Ectodermal cell (in vitro differentiated cells): ENCODE data around the gene TAAR6.
"Not testable (repeated sequence)": the region's sequence is repeated elsewhere in the genome, so short reads cannot be mapped to it uniquely, and the experiment has no call there.

Source experiments
- H3K27ac ChIP-seq: 2 replicates; pipeline ENCODE4 v1.7.0; 2013; ENCODE audit warnings: mild to moderate bottlenecking, low read depth, low read length; ENCODE audit not compliant: insufficient read depth, poor library complexity, severe bottlenecking
- H3K27me3 ChIP-seq: 2 replicates; pipeline ENCODE4 v1.7.0; 2013; ENCODE audit warnings: mild to moderate bottlenecking, low read length; ENCODE audit not compliant: insufficient read depth, control insufficient read depth, poor library complexity, severe bottlenecking
- H3K36me3 ChIP-seq: one replicate; pipeline ENCODE4 v1.7.0; 2013; ENCODE audit warnings: low read length; ENCODE audit not compliant: control insufficient read depth, insufficient read depth
- H3K4me1 ChIP-seq: one replicate; pipeline ENCODE4 v1.7.0; 2013; ENCODE audit warnings: low read length; ENCODE audit not compliant: control insufficient read depth, insufficient read depth
- H3K4me3 ChIP-seq: 2 replicates; pipeline ENCODE4 v1.7.0; 2013; ENCODE audit warnings: low read depth, low read length, control low read depth; ENCODE audit not compliant: insufficient read depth
- H3K9me3 ChIP-seq: 2 replicates; pipeline ENCODE4 v1.7.0; 2013; ENCODE audit warnings: mild to moderate bottlenecking, low read length, moderate library complexity; ENCODE audit not compliant: control insufficient read depth
- WGBS, 2 experiments: methylation state at CpG; one replicate each; pipeline ENCODE4 v1.1.7; 2013; ENCODE audit warnings: missing lambda C conversion rate in 2 of 2; 5-methylcytosine and 5-hydroxymethylcytosine counted together

TAAR6 gene

DNA sequence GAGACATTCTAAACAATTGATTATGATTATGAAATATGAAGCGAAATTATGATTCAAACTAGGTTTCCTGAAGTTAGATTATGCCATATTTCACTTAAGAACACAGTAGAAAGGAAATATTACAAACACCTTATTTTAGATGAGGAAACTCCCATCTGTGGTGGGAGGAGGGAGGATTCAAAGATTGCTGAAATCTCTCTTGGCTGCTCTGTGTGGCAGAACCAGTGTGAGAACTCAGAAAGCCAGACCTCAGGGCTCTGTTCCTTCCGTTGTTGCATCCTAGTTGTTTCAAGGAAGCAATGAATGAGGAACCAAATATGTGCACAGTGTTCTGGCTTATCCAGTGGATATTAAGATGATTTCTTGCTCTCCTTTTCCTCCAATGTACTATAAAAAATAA lies 17.3 kb downstream of the TAAR6 start:
- H3K36me3 ChIP-seq = no peaks in the 10 kb centered on the region
- H3K4me1 ChIP-seq = no peaks in the 10 kb centered on the region
- WGBS, 2 experiments = 92 to 95% methylated on average over 1 of the region's 2 CpGs
- H3K4me3 ChIP-seq = no peak overlapping the region
- no peaks in the 10 kb centered on the region for H3K27me3 ChIP-seq
- no peak overlapping the region for H3K27ac ChIP-seq
- H3K9me3 ChIP-seq = no peaks in the 10 kb centered on the region

DNA sequence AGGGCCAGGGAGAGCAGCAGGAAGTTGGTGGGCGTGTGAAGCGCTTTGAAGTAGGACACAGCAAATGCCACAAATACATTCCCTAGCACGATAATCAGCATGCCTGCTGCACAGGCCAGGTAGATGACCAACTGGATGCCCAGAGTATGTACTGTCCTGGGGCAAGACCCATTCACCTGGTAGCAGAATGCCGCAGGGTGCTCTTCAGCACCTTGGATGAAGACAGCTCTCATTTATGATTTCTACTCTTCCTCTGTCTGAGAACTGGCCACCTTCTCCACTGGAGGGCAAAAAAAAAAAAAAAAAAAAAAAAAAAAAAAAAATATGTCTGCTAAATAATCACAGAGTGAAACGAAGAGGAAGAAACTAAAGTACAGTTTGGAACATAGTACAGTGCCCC lies 19.3 kb downstream of the TAAR6 start, which contains the start of gene TAAR5:
Gene TAAR5, minus strand, starts transcription at position 288 of the 400 bp plus-strand sequence. Its CDS starts 55 bp downstream, at position 233.
- no peaks in the 10 kb centered on the region for H3K36me3 ChIP-seq
- no peak within 1 kb of the TSS for H3K27ac ChIP-seq
- no peaks in the 10 kb centered on the region for H3K27me3 ChIP-seq
- no peak within 1 kb of the TSS for H3K4me3 ChIP-seq
- H3K4me1 ChIP-seq = no peaks in the 10 kb centered on the region
- no peaks in the 10 kb centered on the region for H3K9me3 ChIP-seq
- 93 to 94% methylated on average over 5 of the region's 5 CpGs for WGBS, 2 experiments

DNA sequence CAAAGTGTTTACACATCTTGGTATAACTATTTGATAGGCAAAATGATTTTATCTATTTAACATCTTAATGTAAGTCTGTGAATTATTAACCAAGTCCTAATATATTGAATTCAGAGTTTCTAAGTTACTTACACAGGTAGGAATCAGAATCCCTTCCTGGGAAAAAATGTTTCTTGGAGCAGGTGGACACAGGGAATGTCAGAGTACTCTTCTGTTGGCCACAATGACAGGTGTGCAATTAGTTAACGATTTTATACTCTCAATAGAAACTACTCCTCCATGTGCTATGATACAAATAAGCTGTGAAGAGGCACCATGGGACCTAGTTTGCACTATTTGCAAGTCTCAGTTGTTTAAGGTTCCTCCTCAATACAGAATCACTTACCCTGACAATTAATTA lies 20.2 kb downstream of the TAAR6 start:
- WGBS, 2 experiments = 75 to 96% methylated on average over 1 of the region's 1 CpG
- H3K27ac ChIP-seq = no peak overlapping the region

GRCh38 chr6:132592855-132593254 lies 22.7 kb downstream of the TAAR6 start:
- Histone ChIP-seq H3K36me3 (no peaks in the 10 kb centered on the region), H3K4me1 (no peaks in the 10 kb centered on the region), H3K27me3 (no peaks in the 10 kb centered on the region), H3K9me3 (no peaks in the 10 kb centered on the region), H3K4me3 (no peak overlapping the region), H3K27ac (no peak overlapping the region)
- 89 to 92% methylated on average over 2 of the region's 2 CpGs for WGBS, 2 experiments

More for the DNA sequence above, 20.2 kb downstream of the TAAR6 start:
- no peaks in the 10 kb centered on the region for H3K9me3 ChIP-seq
- H3K4me1 ChIP-seq = no peaks in the 10 kb centered on the region
- H3K4me3 ChIP-seq = no peak overlapping the region
- no peaks in the 10 kb centered on the region for H3K36me3 ChIP-seq
- H3K27me3 ChIP-seq = no peaks in the 10 kb centered on the region

DNA sequence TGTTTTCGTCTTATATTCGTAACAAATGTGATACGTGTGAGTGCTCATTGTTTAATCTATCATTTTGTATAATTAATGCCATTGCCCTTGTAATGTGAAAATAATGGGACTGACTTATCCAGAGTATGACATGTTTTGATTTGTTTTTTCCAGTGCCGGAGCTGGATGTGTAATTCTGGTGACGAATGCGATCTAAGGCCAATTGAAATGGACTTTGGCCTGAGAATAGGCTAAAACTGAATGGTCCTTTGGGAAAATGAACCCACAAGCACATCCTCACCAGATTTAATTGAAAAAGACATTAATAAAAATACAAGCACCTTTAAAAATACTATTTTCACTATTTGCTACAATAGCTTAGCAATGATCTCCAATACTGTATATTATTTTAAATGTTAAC lies 26.1 kb downstream of the TAAR6 start:
- 86 to 94% methylated on average over 5 to 6 of the region's 6 CpGs for WGBS, 2 experiments
- Histone ChIP-seq H3K9me3 (no peaks in the 10 kb centered on the region), H3K4me1 (no peaks in the 10 kb centered on the region), H3K4me3 (no peak overlapping the region), H3K36me3 (no peaks in the 10 kb centered on the region), H3K27me3 (no peaks in the 10 kb centered on the region), H3K27ac (no peak overlapping the region)

GRCh38 chr6:132598473-132598872 lies 28.4 kb downstream of the TAAR6 start:
- Histone ChIP-seq H3K4me3 (no peak overlapping the region), H3K4me1 (no peaks in the 10 kb centered on the region), H3K9me3 (no peaks in the 10 kb centered on the region), H3K27me3 (no peaks in the 10 kb centered on the region), H3K36me3 (no peaks in the 10 kb centered on the region), H3K27ac (no peak overlapping the region)
- 55 to 57% methylated on average over 3 of the region's 3 CpGs for WGBS, 2 experiments

GRCh38 chr6:132600900-132601299 lies 30.8 kb downstream of the TAAR6 start:
- not testable (repeated sequence) for H3K27me3 ChIP-seq, H3K4me1 ChIP-seq, H3K36me3 ChIP-seq, H3K9me3 ChIP-seq, H3K27ac ChIP-seq, H3K4me3 ChIP-seq

- no peak overlapping the region for H3K4me3 ChIP-seq
- no peaks in the 10 kb centered on the region for H3K4me1 ChIP-seq
- H3K9me3 ChIP-seq = no peaks in the 10 kb centered on the region
- no peak overlapping the region for H3K27ac ChIP-seq
- WGBS, 2 experiments = 91 to 92% methylated on average over 8 of the region's 8 CpGs
- H3K27me3 ChIP-seq = no peaks in the 10 kb centered on the region
- H3K36me3 ChIP-seq = no peaks in the 10 kb centered on the region
Observed at GRCh38 chr6:132604635-132605152, 34.6 kb downstream of the TAAR6 start.

DNA sequence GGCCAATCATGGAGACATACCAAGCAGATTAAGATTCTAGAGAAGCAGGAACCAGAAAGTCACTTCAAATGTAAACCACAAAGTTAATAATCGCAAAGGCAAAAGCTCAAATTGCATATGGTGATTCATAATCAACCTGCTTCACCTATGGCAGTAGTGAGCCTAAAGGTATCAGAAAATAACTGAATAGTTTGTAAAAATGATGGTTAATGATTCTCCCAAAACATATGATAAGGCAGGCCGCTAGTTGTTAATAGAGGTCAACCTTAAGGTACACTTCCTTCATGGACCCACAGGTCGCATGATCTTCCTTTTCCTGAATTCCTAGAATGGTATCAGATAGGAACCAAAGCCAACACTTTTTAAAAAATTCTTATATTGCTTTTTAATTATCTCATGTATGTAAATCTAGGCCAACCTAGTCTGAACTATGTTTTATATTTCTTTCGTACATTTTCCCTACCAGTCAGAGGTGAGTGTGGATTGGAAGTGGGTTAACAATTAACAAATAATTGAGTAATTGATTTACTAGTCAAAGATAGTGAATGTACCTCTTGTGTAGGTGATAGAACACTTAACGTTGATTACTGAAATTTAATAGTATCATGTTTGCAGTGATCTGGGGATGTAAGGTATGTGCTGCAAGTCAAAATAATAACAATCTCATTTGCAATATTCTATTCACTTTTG lies 37.6 kb downstream of the TAAR6 start:
- Histone ChIP-seq H3K27ac (no peak overlapping the region), H3K4me1 (no peaks in the 10 kb centered on the region), H3K4me3 (no peak overlapping the region), H3K9me3 (no peaks in the 10 kb centered on the region), H3K27me3 (no peaks in the 10 kb centered on the region), H3K36me3 (no peaks in the 10 kb centered on the region)
- WGBS, 2 experiments = 86 to 98% methylated on average over 4 to 5 of the region's 5 CpGs

GRCh38 chr6:132611616-132612015 lies 41.5 kb downstream of the TAAR6 start:
- no peaks in the 10 kb centered on the region for H3K36me3 ChIP-seq
- WGBS, 2 experiments = 97 to 100% methylated on average over 2 of the region's 2 CpGs
- no peak overlapping the region for H3K27ac ChIP-seq
- peaks cover 5% of the 10 kb centered on the region for H3K4me1 ChIP-seq
- H3K4me3 ChIP-seq = no peak overlapping the region
- no peaks in the 10 kb centered on the region for H3K27me3 ChIP-seq
- no peaks in the 10 kb centered on the region for H3K9me3 ChIP-seq
